Measurements from ENCODE around the gene S100A9. TPM values are rescaled to one million over a fixed set of nuclear protein-coding genes. Genes with fewer than 3 reads are reported as not detected.

Gene S100A9
- total and polyA plus RNA-seq, 2 of the 4 experiments (the other 2 are of a cell fraction), result not detected

GRCh38 chr1:153401461-153401860 is 43.8 kb downstream of the S100A9 start:
- H2AFZ ChIP-seq (replicated peaks; ENCODE audit: low read length, poor library complexity), result no peak overlapping the region
- H3K4ac ChIP-seq (ENCODE audit: low read depth, low read length), result no peak overlapping the region
- H4K8ac ChIP-seq (ENCODE audit: low read depth in 2 of 2, low read length in 2 of 2), result no peak overlapping the region
- no peaks in the 10 kb centered on the region for H3K79me1 ChIP-seq (ENCODE audit: low read depth in 1 of 2, low read length in 2 of 2)
- H4K20me1 ChIP-seq (ENCODE audit: insufficient read depth, low read length), result no peaks in the 10 kb centered on the region
- no peak overlapping the region for H3K18ac ChIP-seq (ENCODE audit: low read depth, low read length)
- no peak for DNase-seq
- H2AK5ac ChIP-seq (ENCODE audit: low read depth, low read length), result no peak overlapping the region
- H4K91ac ChIP-seq (ENCODE audit: insufficient read depth, low read depth, low read length), result no peak overlapping the region
- no peak overlapping the region for H3K9ac ChIP-seq (ENCODE audit: low read depth, low read length)
- no peaks in the 10 kb centered on the region for H3K9me1 ChIP-seq (ENCODE audit: insufficient read depth, low read length)
- no peak overlapping the region for H4K5ac ChIP-seq (ENCODE audit: low read depth, low read length)
- intact Hi-C loops (cut with micrococcal nuclease) (no loop called here), dilution Hi-C loops (cut with HindIII; ENCODE audit: low sequenced_read_pairs, unreplicated experiment) (no loop called here), in situ Hi-C loops (cut with MboI; ENCODE audit: low sequenced_read_pairs) (no loop called here)
- BruUV-seq (replicated peaks), result no TSS peak
- no peak overlapping the region for H3K14ac ChIP-seq (replicated peaks; ENCODE audit: low read depth, low read length)
- H2BK20ac ChIP-seq (ENCODE audit: low read depth, low read length), result no peak overlapping the region
- no peaks in the 10 kb centered on the region for H3K4me1 ChIP-seq (ENCODE audit: control insufficient read depth, insufficient read depth, low read length)
- ATAC-seq (ENCODE audit: low read depth), result no peak
- 60% methylated on average over 1 of the region's 9 CpGs; no CpG with 5 or more reads in 1 of the 2 experiments for WGBS, 2 experiments (ENCODE audit: extremely low coverage in 2 of 2, insufficient read length in 1 of 2)
- H3K4me3 ChIP-seq (ENCODE audit: insufficient read depth, low read depth, low read length), result no peak overlapping the region
- H3K9me3 ChIP-seq (ENCODE audit: control insufficient read depth, insufficient read depth, low read length), result no peaks in the 10 kb centered on the region
- H3K36me3 ChIP-seq (ENCODE audit: control insufficient read depth, insufficient read depth, low read length), result no peaks in the 10 kb centered on the region
- H3K27ac ChIP-seq (ENCODE audit: insufficient read depth, low read length), result no peak overlapping the region
- peaks cover 4% of the 10 kb centered on the region; the same call in 1 of the 2 replicates for H3K27me3 ChIP-seq (ENCODE audit: control insufficient read depth, insufficient read depth, low read length)
- ChIA-PET CTCF (no interaction called here), POLR2A (ENCODE audit: unreplicated experiment) (no interaction called here)
- TF ChIP-seq RAD21 (IDR thresholded peaks at IDR 0.05; ENCODE audit: low read length) (no peak), NFE2L2 (IDR thresholded peaks at IDR 0.05; ENCODE audit: low read depth, low read length) (no peak), MXI1 (IDR thresholded peaks at IDR 0.05; ENCODE audit: borderline replicate concordance, low read depth, low read length) (no peak), MAZ (IDR thresholded peaks at IDR 0.05; ENCODE audit: borderline replicate concordance, low read depth, low read length) (no peak)
- no peak overlapping the region for H2AK9ac ChIP-seq (replicated peaks; ENCODE audit: low read depth, low read length, poor library complexity)
- H2BK5ac ChIP-seq (ENCODE audit: low read depth, low read length, poor library complexity, severe bottlenecking), result no peak overlapping the region
- H3K4me2 ChIP-seq (ENCODE audit: low read depth, low read length), result no peak overlapping the region
- H2BK120ac ChIP-seq (ENCODE audit: low read depth, low read length), result no peak overlapping the region
- H3K23ac ChIP-seq (ENCODE audit: low read depth, low read length), result no peak overlapping the region
- no peak overlapping the region for H3K56ac ChIP-seq (ENCODE audit: extremely low read depth, insufficient read depth, low read length)
- H2BK15ac ChIP-seq (ENCODE audit: low read depth, low read length), result no peak overlapping the region
